SK-N-SH (cell line): ENCODE results near the gene KCNJ8.

Experiments
- CHD2 ChIP-seq: fragments of 150-350 bp; IDR thresholded peaks from 2 replicates; pipeline ENCODE4 v1.6.1; 2018; ENCODE audit warnings: low read length; ENCODE audit not compliant: partially characterized antibody
- CTCF ChIP-seq: fragments of 200-600 bp; sonication (generic); IDR thresholded peaks from 2 replicates; pipeline ENCODE4 v1.6.1; 2017; ENCODE audit warnings: antibody characterized with exemption, mild to moderate bottlenecking, moderate library complexity
- EP300 ChIP-seq, 2 experiments: IDR thresholded peaks; 2 replicates each; pipeline versions ENCODE4 v1.4.0 to v1.6.1; 2012; ENCODE audit warnings: borderline replicate concordance in 1 of 2, low read depth in 1 of 2, low read length in 1 of 2
- RCOR1 ChIP-seq: fragments of 150-350 bp; IDR thresholded peaks from 2 replicates; pipeline ENCODE4 v1.6.1; 2017; ENCODE audit warnings: antibody characterized with exemption, low read length
- REST ChIP-seq: IDR thresholded peaks from 2 replicates; pipeline ENCODE4 v1.6.1; 2012; ENCODE audit warnings: mild to moderate bottlenecking, low read depth, low read length, moderate library complexity
- RFX5 ChIP-seq: IDR thresholded peaks from 2 replicates; pipeline ENCODE4 v1.6.1; 2012; ENCODE audit warnings: mild to moderate bottlenecking, improper control_type of control experiment, low read length
- SIN3A ChIP-seq: IDR thresholded peaks from 2 replicates; pipeline ENCODE4 v1.6.1; 2012; ENCODE audit warnings: low read depth, mild to moderate bottlenecking, low read length, moderate library complexity, borderline replicate concordance
- USF1 ChIP-seq: IDR thresholded peaks from 2 replicates; pipeline ENCODE4 v1.4.0; 2012; ENCODE audit warnings: low read depth, borderline replicate concordance
- ZBTB33 ChIP-seq: IDR thresholded peaks from 2 replicates; pipeline ENCODE4 v1.4.0; 2012; ENCODE audit warnings: low read depth, borderline replicate concordance

GRCh38 chr12:21813751-21814150 lies 39.2 kb upstream of the KCNJ8 start:
- TF ChIP-seq CHD2: no peak
- TF ChIP-seq CTCF: no peak
- no peak for TF ChIP-seq EP300 (IDR thresholded peaks at IDR 0.05; ENCODE audit: borderline replicate concordance in 1 of 2, low read depth in 1 of 2, low read length in 1 of 2)
- TF ChIP-seq USF1: no peak
- no peak for TF ChIP-seq REST
- TF ChIP-seq RFX5: no peak
- TF ChIP-seq RCOR1: no peak
- no peak for TF ChIP-seq SIN3A
- TF ChIP-seq ZBTB33: no peak
